SKM-1 treated with dmso at 0.1 percent for 144 hours (cell line): ENCODE data around the gene DNM3.

ENCODE experiments used
- DNase-seq: peaks from one replicate; lab custom pipeline; 2025; ENCODE audit not compliant: unreplicated experiment; lab: John Stamatoyannopoulos, UW

DNM3 gene

GRCh38 chr1:171969226-171969625 is 127.9 kb downstream of the DNM3 start:
- no peak for DNase-seq

GRCh38 chr1:171969813-171970212 is 128.5 kb downstream of the DNM3 start:
- no peak for DNase-seq

- DNase-seq: no peak
Measured at GRCh38 chr1:171972846-171973245, 131.5 kb downstream of the DNM3 start.

- peak; percentile 10 for DNase-seq
Measured at GRCh38 chr1:171973421-171973820, 132.1 kb downstream of the DNM3 start.

GRCh38 chr1:171981303-171981702 is 140.0 kb downstream of the DNM3 start:
- DNase-seq: no peak

GRCh38 chr1:171983584-171983983 is 142.3 kb downstream of the DNM3 start:
- DNase-seq: peak; percentile 27

- no peak for DNase-seq
Measured at GRCh38 chr1:171984262-171984661, 143.0 kb downstream of the DNM3 start.

- peak; percentile 53 for DNase-seq
Measured at GRCh38 chr1:171984850-171985485, 143.7 kb downstream of the DNM3 start.

GRCh38 chr1:171985639-171986038 is 144.3 kb downstream of the DNM3 start:
- no peak for DNase-seq

GRCh38 chr1:171988243-171988885 is 147.1 kb downstream of the DNM3 start:
- no peak for DNase-seq

- DNase-seq: no peak
Measured at GRCh38 chr1:171990371-171990770, 149.1 kb downstream of the DNM3 start.

- DNase-seq: no peak
Measured at GRCh38 chr1:171994293-171994692, 153.0 kb downstream of the DNM3 start.

GRCh38 chr1:171995573-171995972 is 154.3 kb downstream of the DNM3 start:
- no peak for DNase-seq

- no peak for DNase-seq
Measured at GRCh38 chr1:171997936-171998335, 156.6 kb downstream of the DNM3 start.

GRCh38 chr1:171998711-171999110 is 157.4 kb downstream of the DNM3 start:
- no peak for DNase-seq

GRCh38 chr1:171999756-172000155 is 158.5 kb downstream of the DNM3 start:
- DNase-seq: no peak

- no peak for DNase-seq
Measured at GRCh38 chr1:172001288-172001687, 160.0 kb downstream of the DNM3 start.

- peak; percentile 60 for DNase-seq
Measured at GRCh38 chr1:172002725-172003345, 161.5 kb downstream of the DNM3 start.

GRCh38 chr1:172003766-172004530 is 162.7 kb downstream of the DNM3 start:
- no peak for DNase-seq

GRCh38 chr1:172004671-172005070 is 163.4 kb downstream of the DNM3 start:
- DNase-seq: no peak

- DNase-seq: no peak
Measured at GRCh38 chr1:172005856-172006255, 164.6 kb downstream of the DNM3 start.

- no peak for DNase-seq
Measured at GRCh38 chr1:172006660-172007059, 165.4 kb downstream of the DNM3 start.
